Fibroblast of lung (primary cell): ENCODE results near the gene SPEN.

Experiments
- CTCF ChIP-seq, 2 donors: IDR thresholded peaks in 1 of 2; conservative IDR thresholded peaks in 1 of 2; 1 replicate in 1 of 2; 2 replicates in 1 of 2; pipeline ENCODE4 v1.5.1; 2011 to 2012; ENCODE audit warnings: low read length in 2 of 2, control low read depth in 1 of 2, inconsistent platforms in 1 of 2, low read depth in 1 of 2, mild to moderate bottlenecking in 1 of 2
- EZH2 ChIP-seq: IDR thresholded peaks from 2 replicates; pipeline ENCODE4 v1.5.1; 2012; ENCODE audit warnings: low read length, control low read depth, mild to moderate bottlenecking; ENCODE audit errors: missing control alignments

- TF ChIP-seq CTCF (conservative IDR thresholded peaks at IDR 0.05 in 1 of 2, IDR thresholded peaks at IDR 0.05 in 1 of 2; ENCODE audit: low read depth in 1 of 2, low read length in 2 of 2) (peak in 1 of 2 donors; percentile 11), EZH2 (no peak)
Measured at GRCh38 chr1:15876357-15877055, 29.0 kb downstream of the SPEN start.
